Skeletal muscle tissue (tissue), 4 donors: ENCODE data around the gene POLR3K. TPM values are rescaled to one million over a fixed set of nuclear protein-coding genes. Genes with fewer than 3 reads are reported as not detected.
"Not testable (repeated sequence)": the region's sequence is repeated elsewhere in the genome, so short reads cannot be mapped to it uniquely, and the experiment has no call there.

ENCODE experiments used
- H3K27ac ChIP-seq: one replicate; pipeline ENCODE4 v1.7.0; 2013; ENCODE audit warnings: mild to moderate bottlenecking, low read depth, low read length, inconsistent platforms
- H3K27me3 ChIP-seq, 3 donors: one replicate each; pipeline ENCODE4 v1.7.0; 2013; ENCODE audit warnings: low read length in 3 of 3; ENCODE audit not compliant: control insufficient read depth in 3 of 3, insufficient read depth in 3 of 3
- H3K36me3 ChIP-seq, 3 donors: one replicate each; pipeline ENCODE4 v1.7.0; 2013; ENCODE audit warnings: low read length in 3 of 3; ENCODE audit not compliant: control insufficient read depth in 3 of 3, insufficient read depth in 3 of 3
- H3K4me1 ChIP-seq, 3 donors: one replicate each; pipeline ENCODE4 v1.7.0; 2013; ENCODE audit warnings: low read length in 3 of 3, mild to moderate bottlenecking in 3 of 3; ENCODE audit not compliant: control insufficient read depth in 3 of 3, insufficient read depth in 3 of 3
- H3K4me3 ChIP-seq, 3 donors: one replicate each; pipeline ENCODE4 v1.7.0; 2013; ENCODE audit warnings: low read length in 3 of 3
- H3K9ac ChIP-seq, 3 donors: one replicate each; pipeline ENCODE4 v1.7.0; 2013; ENCODE audit warnings: low read length in 3 of 3, mild to moderate bottlenecking in 3 of 3, moderate library complexity in 2 of 3, low read depth in 1 of 3
- H3K9me3 ChIP-seq, 3 donors: one replicate each; pipeline ENCODE4 v1.7.0; 2013; ENCODE audit warnings: low read length in 3 of 3; ENCODE audit not compliant: control insufficient read depth in 3 of 3
- total RNA-seq: library from RNA; depleted of rRNA; stranded (reverse); fragments of >200 nt; gene quantifications from one replicate; pipeline ENCODE4 v1.2.3, GENCODE V29; 2014
- donor health status: Osteomylitis.

Gene POLR3K
- total RNA-seq, 1 donor from 2014 or later: 4.2 TPM

DNA sequence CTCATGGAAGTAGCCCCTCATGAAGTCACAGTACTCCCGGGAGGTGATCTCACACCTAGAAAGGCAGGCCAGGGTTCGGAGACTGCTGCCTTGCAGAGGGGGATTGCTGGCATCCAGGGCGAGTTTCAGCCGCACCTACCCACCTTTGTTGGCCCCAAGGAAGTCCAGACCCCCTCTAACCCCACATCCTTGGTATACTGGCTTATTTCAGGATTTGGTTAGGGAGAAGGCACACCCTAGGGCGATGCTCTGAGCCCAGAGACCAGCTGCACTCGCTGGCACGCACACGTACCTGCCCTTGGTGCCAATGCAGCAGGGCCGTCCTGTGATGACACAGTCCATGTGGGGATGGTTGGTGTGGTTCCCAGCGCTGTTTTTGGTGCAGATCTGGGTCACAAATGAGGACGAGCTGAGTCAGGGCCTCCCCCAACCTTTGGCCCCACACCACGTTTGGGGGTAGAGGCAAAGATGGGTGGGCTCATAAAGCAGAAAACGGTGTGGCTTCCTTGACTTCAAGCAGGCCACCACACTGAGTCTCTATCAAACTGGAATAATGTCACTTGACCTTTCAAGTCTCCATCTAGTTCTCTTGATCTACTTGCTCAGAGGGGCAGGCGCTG, 6.1 kb upstream of the POLR3K start:
- Histone ChIP-seq H3K27me3 (no peaks in the 10 kb centered on the region), H3K9ac (peak overlapping the region in 1 of 3 donors; percentile 28), H3K36me3 (peaks cover 79 to 88% (median 83%) of the 10 kb centered on the region in 3 donors)

DNA sequence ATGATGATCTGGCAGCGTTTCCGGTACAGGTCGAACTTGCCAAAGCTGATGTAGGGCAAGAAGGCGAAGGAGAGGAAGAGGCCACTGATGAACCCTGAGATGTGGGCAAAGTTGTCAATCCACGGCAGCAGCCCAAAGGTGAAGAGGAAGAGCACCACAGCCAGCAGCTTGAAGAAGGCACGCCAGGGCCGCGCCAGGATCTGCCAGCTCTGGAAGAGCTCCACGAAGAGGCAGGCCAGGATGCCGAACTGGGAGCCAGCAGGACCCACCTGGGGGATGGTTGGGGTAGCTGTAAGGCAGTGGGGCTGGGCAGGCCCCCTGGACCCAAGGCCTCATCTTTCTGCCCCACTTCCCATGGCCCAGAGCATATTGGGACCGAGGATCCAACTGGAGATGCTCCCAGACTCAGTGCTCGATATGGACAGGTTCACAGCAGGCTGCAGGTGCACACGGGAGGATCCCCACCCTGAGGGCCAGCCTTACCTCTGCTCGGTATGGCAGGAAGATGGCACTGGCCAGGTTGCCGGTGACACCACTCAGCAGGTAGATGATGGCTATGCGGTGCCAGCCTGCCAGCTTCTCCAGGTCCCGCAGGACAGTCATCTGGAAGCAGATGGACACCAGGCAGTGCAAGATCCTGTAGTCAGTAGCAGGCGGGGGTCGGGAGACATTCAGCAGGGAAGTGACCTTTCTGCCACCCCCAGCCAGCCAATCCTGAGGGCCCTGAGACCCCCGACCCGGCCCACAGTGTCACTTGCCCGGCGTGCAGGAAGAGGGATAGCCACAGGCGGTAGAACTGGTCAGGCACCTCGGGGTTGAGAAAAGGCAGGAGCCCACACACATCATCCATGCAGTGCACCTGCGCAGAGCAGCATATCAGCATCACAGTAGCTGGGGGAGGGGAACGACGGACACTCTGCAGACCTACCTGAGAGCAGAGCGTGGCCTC, 5.4 kb upstream of the POLR3K start:
- no peaks in the 10 kb centered on the region for H3K27me3 ChIP-seq
- H3K4me1 ChIP-seq: peaks cover 13 to 23% (median 20%) of the 10 kb centered on the region in 3 donors
- H3K4me3 ChIP-seq: no peak overlapping the region
- H3K36me3 ChIP-seq: peaks cover 74 to 80% (median 78%) of the 10 kb centered on the region in 3 donors
- no peaks in the 10 kb centered on the region for H3K9me3 ChIP-seq
- no peak overlapping the region for H3K9ac ChIP-seq
- no peak overlapping the region for H3K27ac ChIP-seq

More for the DNA sequence above, 6.1 kb upstream of the POLR3K start:
- no peaks in the 10 kb centered on the region for H3K9me3 ChIP-seq
- H3K27ac ChIP-seq: no peak overlapping the region
- no peak overlapping the region for H3K4me3 ChIP-seq
- peaks cover 10 to 26% (median 22%) of the 10 kb centered on the region in 3 donors for H3K4me1 ChIP-seq

DNA sequence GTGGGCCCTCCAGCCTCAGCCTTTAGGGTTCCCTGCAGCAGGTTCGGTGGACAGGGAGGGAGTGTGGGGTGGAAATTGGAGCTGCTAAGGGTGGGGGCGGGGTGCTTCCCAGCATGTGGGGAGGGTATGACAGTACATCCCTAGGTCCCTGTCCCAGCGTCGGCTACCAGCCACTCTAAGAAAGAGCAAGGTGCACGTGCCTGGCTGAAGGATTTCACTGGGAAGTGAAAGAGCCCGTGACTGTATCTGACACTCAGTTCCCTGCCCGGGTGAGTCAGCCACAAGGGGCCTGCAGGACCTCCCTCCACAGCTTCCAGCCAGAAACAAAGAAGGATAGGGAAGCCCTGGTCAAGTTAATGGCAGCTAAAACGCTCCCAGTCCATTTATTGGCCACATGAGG, 4.3 kb upstream of the POLR3K start:
- no peaks in the 10 kb centered on the region for H3K9me3 ChIP-seq
- H3K9ac ChIP-seq: no peak overlapping the region
- H3K27ac ChIP-seq: no peak overlapping the region
- no peaks in the 10 kb centered on the region for H3K27me3 ChIP-seq
- no peak overlapping the region for H3K4me3 ChIP-seq
- H3K4me1 ChIP-seq: peaks cover 15 to 21% (median 16%) of the 10 kb centered on the region in 3 donors
- peaks cover 66 to 71% (median 70%) of the 10 kb centered on the region in 3 donors for H3K36me3 ChIP-seq

DNA sequence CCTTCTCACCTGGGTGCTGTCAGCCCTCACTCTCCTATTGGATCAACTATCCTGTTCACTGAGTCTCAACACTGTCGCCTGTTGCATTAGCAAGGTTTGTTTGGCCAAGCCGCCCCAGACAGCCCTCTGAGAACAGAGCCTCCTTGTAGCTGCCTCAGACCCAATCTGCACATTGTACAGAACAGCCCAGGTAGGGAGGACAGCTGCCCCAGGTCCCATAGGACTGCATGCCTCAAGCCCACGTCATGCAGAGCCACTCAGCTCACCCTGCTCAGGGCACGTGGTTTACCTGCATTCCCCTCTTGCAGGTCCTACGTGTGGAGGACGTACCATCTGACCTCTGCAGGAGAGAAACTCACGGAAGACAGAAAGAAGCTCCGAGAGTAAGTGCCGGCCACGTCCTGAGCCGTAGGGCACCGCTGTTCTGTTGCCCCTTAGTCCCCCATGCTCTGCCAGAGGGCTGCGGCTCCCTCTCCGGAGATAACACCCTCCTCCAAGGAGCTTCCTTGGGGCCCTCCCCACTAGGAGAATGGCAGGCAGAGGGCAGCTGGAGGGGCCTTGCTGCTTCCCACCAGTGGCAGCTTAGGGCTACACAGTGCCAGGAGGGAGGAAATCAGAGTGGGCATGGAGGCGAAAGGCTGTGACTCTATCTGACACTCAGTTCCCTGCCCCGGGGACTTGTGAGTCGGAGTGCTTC, 3.0 kb upstream of the POLR3K start:
- peaks cover 58 to 61% (median 60%) of the 10 kb centered on the region in 3 donors for H3K36me3 ChIP-seq

DNA sequence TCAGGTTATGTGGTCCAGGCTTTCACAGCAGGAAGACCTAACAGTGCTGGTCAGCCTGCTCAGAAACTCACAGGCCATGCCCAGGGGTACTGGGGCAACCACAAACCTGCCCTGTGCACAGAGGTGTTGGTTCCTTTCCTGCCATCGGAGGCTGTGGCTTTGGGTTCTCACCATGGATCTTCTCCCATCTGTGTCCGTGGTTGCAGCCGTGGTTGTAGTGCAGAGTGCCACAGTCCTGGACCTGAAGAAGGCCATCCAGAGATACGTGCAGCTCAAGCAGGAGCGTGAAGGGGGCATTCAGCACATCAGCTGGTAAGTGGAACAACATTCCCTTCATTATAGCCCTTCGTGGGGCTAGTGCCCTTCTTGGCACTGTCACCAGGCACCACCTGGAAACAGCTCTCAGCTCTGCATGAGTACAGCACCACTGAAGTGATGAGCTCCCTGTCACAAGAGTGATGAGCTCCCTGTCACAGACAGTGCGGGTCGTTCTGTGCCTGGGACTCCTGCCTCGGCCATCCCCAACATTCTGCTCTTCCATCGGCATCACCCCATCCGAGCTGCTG, 2.2 kb upstream of the POLR3K start:
- no peak overlapping the region for H3K9ac ChIP-seq
- H3K4me1 ChIP-seq: peaks cover 16 to 21% (median 16%) of the 10 kb centered on the region in 3 donors
- no peak overlapping the region for H3K4me3 ChIP-seq
- H3K27ac ChIP-seq: no peak overlapping the region
- H3K27me3 ChIP-seq: no peaks in the 10 kb centered on the region
- H3K9me3 ChIP-seq: no peaks in the 10 kb centered on the region
- peaks cover 53 to 61% (median 56%) of the 10 kb centered on the region in 3 donors for H3K36me3 ChIP-seq

More for the DNA sequence above, 3.0 kb upstream of the POLR3K start:
- Histone ChIP-seq H3K9me3 (no peaks in the 10 kb centered on the region), H3K4me3 (no peak overlapping the region), H3K27ac (no peak overlapping the region), H3K27me3 (no peaks in the 10 kb centered on the region), H3K9ac (no peak overlapping the region), H3K4me1 (peaks cover 16 to 21% (median 16%) of the 10 kb centered on the region in 3 donors)

DNA sequence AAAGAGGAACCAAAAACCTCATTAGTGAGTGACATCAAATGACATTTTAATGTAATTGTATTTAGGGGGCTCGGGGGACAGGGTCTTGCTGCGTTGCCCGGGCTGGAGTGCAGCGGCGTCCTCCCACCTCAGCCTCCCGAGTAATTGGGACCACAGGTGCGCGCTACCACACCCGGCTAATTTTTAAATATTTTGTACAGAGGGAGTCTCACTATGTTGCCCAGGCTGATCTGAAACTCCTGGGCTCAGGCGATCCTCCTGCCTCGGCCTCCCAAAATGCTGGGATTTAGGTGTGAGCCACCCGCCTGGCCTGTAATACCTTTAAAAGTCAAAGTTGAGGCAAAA, 801 bp upstream of the POLR3K start:
- H3K36me3 ChIP-seq: peaks cover 39 to 47% (median 43%) of the 10 kb centered on the region in 3 donors

DNA sequence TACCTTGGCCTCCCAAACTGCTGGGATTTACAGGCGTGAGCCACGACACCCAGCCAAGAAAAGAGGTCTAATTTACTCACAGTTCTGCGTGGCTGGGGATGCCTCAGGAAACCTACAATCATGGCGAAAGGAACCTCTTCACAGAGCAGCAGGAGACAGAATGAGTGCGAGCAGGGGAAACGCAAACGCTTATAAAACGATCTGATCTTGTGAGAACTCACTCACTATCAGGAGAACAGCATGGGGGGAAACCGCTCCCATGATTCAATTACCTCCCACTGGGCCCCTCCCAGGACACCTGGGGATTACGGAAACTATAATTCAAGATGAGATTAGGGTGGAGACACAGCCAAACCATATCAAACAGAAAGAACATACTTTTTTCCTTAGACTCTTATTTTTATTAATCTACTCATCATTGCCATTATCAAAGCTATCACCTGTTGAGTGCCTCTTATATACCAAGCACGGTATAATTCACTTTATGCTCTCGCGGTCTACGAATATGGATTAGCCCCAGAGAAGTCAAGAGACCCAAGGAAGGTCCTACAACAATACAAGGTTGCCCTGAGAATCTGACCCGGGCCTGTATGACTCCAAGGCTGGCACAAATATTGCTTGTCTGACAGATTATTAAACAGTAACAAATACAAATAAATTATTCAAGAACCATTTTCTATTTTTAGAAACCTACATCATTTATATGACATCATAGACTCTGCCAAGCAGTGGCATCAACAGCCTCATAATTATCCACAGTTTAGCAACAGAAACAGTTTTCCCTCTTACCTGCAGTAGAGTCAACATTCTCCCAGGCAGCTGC, 2.4 kb downstream of the POLR3K start:
- Histone ChIP-seq H3K9me3 (no peaks in the 10 kb centered on the region), H3K4me3 (no peak overlapping the region), H3K4me1 (peaks cover 10 to 11% (median 11%) of the 10 kb centered on the region in 3 donors), H3K9ac (no peak overlapping the region), H3K27me3 (no peaks in the 10 kb centered on the region), H3K36me3 (peaks cover 14 to 22% (median 19%) of the 10 kb centered on the region in 3 donors), H3K27ac (no peak overlapping the region)

More for the DNA sequence above, 801 bp upstream of the POLR3K start:
- peak overlapping the region; percentile 84 to 94 (median 89) for H3K4me3 ChIP-seq
- no peaks in the 10 kb centered on the region for H3K9me3 ChIP-seq
- H3K27me3 ChIP-seq: no peaks in the 10 kb centered on the region
- peak overlapping the region; percentile 51 for H3K27ac ChIP-seq
- H3K4me1 ChIP-seq: peaks cover 10 to 11% (median 11%) of the 10 kb centered on the region in 3 donors
- peak overlapping the region; percentile 88 to 93 (median 91) for H3K9ac ChIP-seq

DNA sequence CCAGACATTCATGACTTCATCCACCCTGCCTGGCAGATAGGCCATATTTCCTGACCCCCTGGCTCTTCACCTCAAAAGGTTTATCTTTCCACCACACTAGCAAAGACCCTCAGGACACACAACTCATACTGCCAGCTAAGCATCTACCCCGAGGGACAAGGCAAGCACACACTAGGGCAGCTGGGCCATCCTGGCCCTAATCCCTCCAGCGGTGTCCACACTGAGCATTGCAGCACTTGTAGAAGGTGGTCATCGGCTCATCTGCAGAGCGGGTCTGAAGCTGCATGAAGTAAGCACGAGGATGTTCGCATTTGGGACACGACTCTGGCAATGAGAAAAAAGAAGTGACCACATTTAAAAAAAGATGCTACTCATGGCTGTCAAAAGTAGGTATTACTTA, 6.2 kb downstream of the POLR3K start:
- Histone ChIP-seq H3K36me3 (peaks cover 8 to 24% (median 15%) of the 10 kb centered on the region in 3 donors), H3K4me3 (no peak overlapping the region), H3K9ac (no peak overlapping the region), H3K27ac (no peak overlapping the region), H3K9me3 (no peaks in the 10 kb centered on the region), H3K4me1 (no peaks in the 10 kb centered on the region), H3K27me3 (no peaks in the 10 kb centered on the region)

DNA sequence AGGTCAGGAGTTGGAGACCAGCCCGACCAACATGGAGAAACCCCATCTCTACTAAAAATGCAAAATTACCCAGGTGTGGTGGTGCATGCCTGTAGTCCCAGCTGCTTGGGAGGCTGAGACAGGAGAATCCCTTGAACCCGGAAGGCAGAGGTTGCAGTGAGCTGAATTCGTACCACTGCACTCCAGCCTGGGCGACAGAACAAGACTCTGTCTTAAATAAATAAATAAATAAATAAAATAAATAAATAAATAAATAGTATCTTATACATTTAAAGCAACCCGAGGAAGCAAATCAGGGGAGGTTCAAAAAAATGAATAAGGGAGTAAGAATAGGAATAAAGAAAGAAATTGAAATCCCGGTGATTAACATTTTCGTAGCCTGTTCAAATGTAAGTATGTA, 6.9 kb downstream of the POLR3K start:
- H3K4me1 ChIP-seq, H3K4me3 ChIP-seq, H3K27ac ChIP-seq, H3K9me3 ChIP-seq, H3K9ac ChIP-seq, H3K27me3 ChIP-seq: not testable (repeated sequence)
- H3K36me3 ChIP-seq: peaks cover 8 to 24% (median 15%) of the 10 kb centered on the region in 3 donors
